K562 treated with DMSO at 1 percent for 4 hours (cell line): ENCODE data around the gene GTF2H4. TPM values are rescaled to one million over a fixed set of nuclear protein-coding genes. Genes with fewer than 3 reads are reported as not detected.

Experiments used
- total RNA-seq: library from RNA; unstranded; fragments of 300-600 nt; gene quantifications from 2 replicates; pipeline ENCODE4 v1.2.3, GENCODE V29; 2022; ENCODE audit not compliant: insufficient read depth

The GTF2H4 gene
- 32.4 and 40.6 TPM in 2 replicates for total RNA-seq

DNA sequence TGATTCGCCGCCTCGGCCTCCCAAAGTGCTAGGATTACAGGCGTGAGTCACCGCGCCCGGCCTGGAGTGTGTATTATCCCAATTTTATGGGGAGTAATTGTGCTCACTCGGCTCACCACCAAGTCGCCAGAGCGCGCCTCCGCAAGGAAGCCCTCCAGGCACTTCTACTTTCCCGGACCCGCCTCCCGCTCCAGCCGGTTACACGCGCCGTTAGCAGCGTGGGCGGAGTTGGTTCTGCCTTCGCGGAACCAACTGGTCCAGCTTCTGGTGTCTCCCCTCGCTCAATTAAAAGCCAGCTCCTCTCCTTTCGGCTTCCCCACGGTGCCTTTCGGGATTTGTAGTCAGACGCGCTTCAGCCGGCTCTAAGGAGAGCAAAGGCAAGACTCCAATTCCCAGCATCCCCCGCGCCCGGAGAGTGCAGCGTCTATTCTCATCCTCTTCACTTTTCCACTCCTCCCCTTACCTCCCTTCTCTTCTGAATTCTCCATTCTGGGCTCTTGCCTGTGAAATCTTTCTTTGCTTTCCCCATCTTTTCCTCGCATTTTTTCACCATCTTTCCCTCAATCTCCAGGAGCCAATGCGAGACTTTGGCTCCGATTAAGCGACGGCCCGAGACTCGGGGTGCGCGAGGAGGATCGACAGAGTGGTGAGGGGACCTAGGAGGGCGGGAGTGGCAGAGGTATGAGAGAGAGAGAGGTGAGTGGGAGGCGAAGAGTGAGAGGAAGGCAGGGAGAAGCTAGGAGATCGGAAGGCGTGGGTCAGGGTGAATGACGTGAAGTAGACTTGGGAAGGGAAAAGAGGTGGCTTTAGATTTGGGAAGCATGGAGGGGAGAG, at the start of gene GTF2H4:
Gene GTF2H4, plus strand, starts transcription at position 450 of the 834 bp plus-strand sequence.

DNA sequence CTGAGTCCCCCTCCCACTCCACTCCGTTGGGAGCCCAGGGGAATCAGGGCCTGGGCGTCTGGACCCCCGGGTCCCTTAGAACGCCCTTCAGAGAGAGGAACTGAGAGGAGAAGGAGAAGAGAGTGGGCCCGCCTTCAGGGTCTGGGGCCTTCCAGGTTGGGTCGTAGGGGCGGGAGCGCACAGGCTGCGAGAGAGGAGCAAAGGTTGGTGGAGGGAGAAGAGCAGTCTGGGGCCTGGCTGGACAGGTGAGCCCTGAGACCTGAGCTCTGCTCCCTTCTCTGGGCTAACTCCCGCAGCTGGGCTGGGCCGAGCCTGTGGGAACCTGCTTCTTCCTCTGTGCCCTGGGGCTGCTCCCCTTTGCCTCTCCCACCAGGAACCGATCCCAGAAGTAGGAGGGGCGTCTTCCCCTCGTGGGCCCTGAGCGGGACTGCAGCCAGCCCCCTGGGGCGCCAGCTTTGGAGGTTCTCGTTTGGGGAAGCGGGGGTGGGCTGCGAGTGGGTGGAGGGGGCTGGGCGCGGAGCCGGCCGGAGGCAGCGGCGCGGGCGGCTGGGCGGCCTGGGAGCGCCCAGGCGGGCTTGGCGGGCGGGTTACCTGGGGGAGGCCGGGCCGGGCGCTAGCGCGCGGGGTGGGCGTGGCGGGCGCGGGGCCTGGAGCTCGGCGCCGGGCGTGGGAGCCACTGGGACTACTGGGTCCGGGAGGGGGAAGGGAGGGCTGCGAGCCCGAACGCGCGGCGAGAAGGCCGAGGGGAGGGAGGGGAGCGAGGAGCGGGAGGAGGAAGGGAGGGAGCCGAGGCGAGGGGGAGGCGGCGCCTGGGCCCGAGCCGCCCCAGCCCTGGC, 24.1 kb upstream of the GTF2H4 start, which contains the start of gene DDR1:
Gene DDR1, plus strand, starts transcription at position 835 of the 836 bp plus-strand sequence. CDS start 4,211 bp downstream, outside the sequence.

DNA sequence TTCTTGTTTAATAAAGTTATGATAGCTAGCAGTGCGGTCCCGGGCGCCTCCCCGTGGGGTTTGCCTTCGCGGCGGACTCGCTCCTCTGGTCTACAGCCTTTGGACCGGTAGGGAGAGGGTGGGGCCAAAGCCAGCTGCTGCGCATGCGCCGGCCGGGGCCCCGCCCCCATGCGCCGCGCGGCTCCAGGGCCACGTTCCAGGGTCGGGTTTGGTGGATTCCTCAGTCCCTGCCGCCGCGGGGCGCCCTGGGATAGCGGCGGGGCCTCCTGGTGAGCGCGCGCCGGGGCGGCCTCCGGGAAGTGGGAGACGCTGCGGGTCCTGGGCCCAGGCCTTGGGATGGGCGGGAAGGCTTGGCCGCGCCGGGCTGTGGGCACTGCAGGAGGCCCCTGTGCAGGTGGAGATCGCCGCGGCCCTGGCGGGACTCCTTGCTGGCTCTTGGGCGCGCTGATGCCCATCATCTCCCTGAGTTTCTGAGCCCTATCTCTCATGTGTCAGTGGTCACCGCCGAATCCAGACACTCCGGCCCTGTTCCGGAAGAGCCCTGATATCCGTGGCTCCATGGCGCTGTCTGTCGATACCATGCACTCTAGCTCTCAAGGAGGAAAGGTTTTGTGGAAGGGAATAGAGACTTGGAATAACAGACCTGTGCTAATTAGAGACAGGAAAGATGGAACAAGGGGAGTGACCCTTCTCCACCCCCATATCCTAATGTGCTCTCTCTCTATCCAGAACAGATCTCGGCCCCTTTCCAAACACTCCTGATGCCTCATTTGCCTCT, 6.3 kb downstream of the GTF2H4 start, which contains the start of gene VARS2:
Gene VARS2, plus strand, starts transcription at position 163 of the 778 bp plus-strand sequence. Its CDS starts 599 bp downstream, at position 762.

GRCh38 chr6:30931969-30932645, 24.1 kb downstream of the GTF2H4 start, which contains the start of gene SFTA2:
Gene SFTA2 (minus strand): TSS chr6:30932170. CDS start chr6:30932096, 74 bp downstream.

GRCh38 chr6:30940361-30940986, 32.5 kb downstream of the GTF2H4 start, which contains the start of gene MUCL3:
Gene MUCL3 (plus strand): TSS chr6:30940973. CDS start chr6:30941000, 27 bp downstream.

Other genes starting within 250 kb of the GTF2H4 start
- 46.5 and 54.7 TPM in 2 replicates for gene DHX16, start 235.2 kb upstream of the GTF2H4 start, total RNA-seq
- 80.7 and 94.0 TPM in 2 replicates for gene PPP1R18, start 221.6 kb upstream of the GTF2H4 start, total RNA-seq
- 23.6 and 32.0 TPM in 2 replicates for gene NRM, start 217.2 kb upstream of the GTF2H4 start, total RNA-seq
- 57.9 and 63.3 TPM in 2 replicates for gene MDC1, start 190.9 kb upstream of the GTF2H4 start, total RNA-seq
- gene TUBB, start 187.9 kb upstream of the GTF2H4 start, total RNA-seq = 1,432 and 1,624 TPM in 2 replicates
- 294 and 327 TPM in 2 replicates for gene FLOT1, start 165.5 kb upstream of the GTF2H4 start, total RNA-seq
- 45.5 and 66.2 TPM in 2 replicates for gene IER3, start 163.7 kb upstream of the GTF2H4 start, total RNA-seq
- gene DDR1, start 23.7 kb upstream of the GTF2H4 start, total RNA-seq = 41.3 and 61.1 TPM in 2 replicates
- 43.6 and 50.5 TPM in 2 replicates for gene VARS2, start 6.0 kb downstream of the GTF2H4 start, total RNA-seq
- gene SFTA2, start 24.0 kb downstream of the GTF2H4 start, total RNA-seq = not detected in 2 replicates
- gene MUCL3, start 32.8 kb downstream of the GTF2H4 start, total RNA-seq = not detected in 2 replicates
- not detected in 2 replicates for gene MUC21, start 75.5 kb downstream of the GTF2H4 start, total RNA-seq
- gene MUC22, start 102.3 kb downstream of the GTF2H4 start, total RNA-seq = not detected in 2 replicates
- gene C6orf15, start 204.4 kb downstream of the GTF2H4 start, total RNA-seq = not detected in 2 replicates
- not detected in 2 replicates for gene PSORS1C1, start 206.6 kb downstream of the GTF2H4 start, total RNA-seq
- gene CDSN, start 212.2 kb downstream of the GTF2H4 start, total RNA-seq = not detected in 2 replicates
- gene PSORS1C2, start 230.9 kb downstream of the GTF2H4 start, total RNA-seq = not detected in 2 replicates
- 28.8 and 34.8 TPM in 2 replicates for gene CCHCR1, start 249.6 kb downstream of the GTF2H4 start, total RNA-seq